MM.1S (cell line): ENCODE measurements around the gene ARFGAP1.

Source experiments
- DNase-seq: peaks from one replicate; pipeline ENCODE4 v3.0.0-alpha.2; 2015
- H2AFZ ChIP-seq: fragments of 300-600 bp; sonication (generic); 2 replicates; pipeline ENCODE4 v1.6.0; 2016; ENCODE audit warnings: antibody characterized with exemption, low read length
- H3F3A ChIP-seq: fragments of 300-600 bp; sonication (generic); 2 replicates; pipeline ENCODE4 v1.6.1; 2016; ENCODE audit warnings: mild to moderate bottlenecking, antibody characterized with exemption, low read length, moderate library complexity, mixed read lengths; ENCODE audit not compliant: insufficient read depth
- H3K27ac ChIP-seq: fragments of 300-600 bp; sonication (generic); 2 replicates; pipeline ENCODE4 v1.5.1; 2016; ENCODE audit warnings: mild to moderate bottlenecking, low read length
- H3K27me3 ChIP-seq: fragments of 300-600 bp; sonication (generic); replicated peaks from 2 replicates; pipeline ENCODE4 v1.6.0; 2016; ENCODE audit warnings: low read length; ENCODE audit not compliant: insufficient read depth
- H3K36me3 ChIP-seq: fragments of 300-600 bp; sonication (generic); replicated peaks from 2 replicates; pipeline ENCODE4 v1.6.1; 2016; ENCODE audit warnings: mild to moderate bottlenecking, low read length, mixed read lengths; ENCODE audit not compliant: insufficient read depth
- H3K4me1 ChIP-seq: fragments of 300-600 bp; sonication (generic); 2 replicates; pipeline ENCODE4 v1.6.1; 2016; ENCODE audit warnings: low read length, mixed read lengths
- H3K4me2 ChIP-seq: fragments of 300-600 bp; sonication (generic); 2 replicates; pipeline ENCODE4 v1.6.0; 2016; ENCODE audit warnings: low read depth, low read length
- H3K4me3 ChIP-seq: fragments of 300-600 bp; sonication (generic); 2 replicates; pipeline ENCODE4 v1.5.1; 2016; ENCODE audit warnings: low read length, mixed read lengths
- H3K79me2 ChIP-seq: fragments of 300-600 bp; sonication (generic); 2 replicates; pipeline ENCODE4 v1.6.1; 2016; ENCODE audit warnings: mixed run types, low read length, mixed read lengths
- H3K9ac ChIP-seq: fragments of 300-600 bp; sonication (generic); 2 replicates; pipeline ENCODE4 v1.6.1; 2016; ENCODE audit warnings: low read length, mixed read lengths
- H3K9me2 ChIP-seq: fragments of 300-600 bp; sonication (generic); replicated peaks from 2 replicates; pipeline ENCODE4 v1.6.1; 2016; ENCODE audit warnings: mild to moderate bottlenecking, low read length, mixed read lengths; ENCODE audit not compliant: insufficient read depth
- H3K9me3 ChIP-seq: fragments of 300-600 bp; sonication (generic); replicated peaks from 2 replicates; pipeline ENCODE4 v1.6.1; 2016; ENCODE audit warnings: mild to moderate bottlenecking, low read length, mixed read lengths; ENCODE audit not compliant: insufficient read depth
- H4K20me1 ChIP-seq: fragments of 300-600 bp; sonication (generic); 2 replicates; pipeline ENCODE4 v1.6.1; 2016; ENCODE audit warnings: mild to moderate bottlenecking, low read length, moderate library complexity, mixed read lengths; ENCODE audit not compliant: insufficient read depth
- EZH2 ChIP-seq: fragments of 300-600 bp; sonication (generic); optimal IDR thresholded peaks from 2 replicates; pipeline ENCODE3; 2017; ENCODE audit warnings: low read depth, mild to moderate bottlenecking, antibody characterized with exemption, low read length, mixed read lengths
- EZH2phosphoT487 ChIP-seq: fragments of 300-600 bp; sonication (generic); IDR thresholded peaks from 2 replicates; pipeline ENCODE4 v1.6.1; 2018; ENCODE audit warnings: antibody characterized with exemption, low read length
- TF ChIP-seq, protein P1 (sequence below): fragments of 300-600 bp; sonication (generic); IDR thresholded peaks from 2 replicates; pipeline ENCODE4 v1.5.1; 2016; ENCODE audit warnings: antibody characterized with exemption, low read length, mixed read lengths

ARFGAP1 gene

DNA sequence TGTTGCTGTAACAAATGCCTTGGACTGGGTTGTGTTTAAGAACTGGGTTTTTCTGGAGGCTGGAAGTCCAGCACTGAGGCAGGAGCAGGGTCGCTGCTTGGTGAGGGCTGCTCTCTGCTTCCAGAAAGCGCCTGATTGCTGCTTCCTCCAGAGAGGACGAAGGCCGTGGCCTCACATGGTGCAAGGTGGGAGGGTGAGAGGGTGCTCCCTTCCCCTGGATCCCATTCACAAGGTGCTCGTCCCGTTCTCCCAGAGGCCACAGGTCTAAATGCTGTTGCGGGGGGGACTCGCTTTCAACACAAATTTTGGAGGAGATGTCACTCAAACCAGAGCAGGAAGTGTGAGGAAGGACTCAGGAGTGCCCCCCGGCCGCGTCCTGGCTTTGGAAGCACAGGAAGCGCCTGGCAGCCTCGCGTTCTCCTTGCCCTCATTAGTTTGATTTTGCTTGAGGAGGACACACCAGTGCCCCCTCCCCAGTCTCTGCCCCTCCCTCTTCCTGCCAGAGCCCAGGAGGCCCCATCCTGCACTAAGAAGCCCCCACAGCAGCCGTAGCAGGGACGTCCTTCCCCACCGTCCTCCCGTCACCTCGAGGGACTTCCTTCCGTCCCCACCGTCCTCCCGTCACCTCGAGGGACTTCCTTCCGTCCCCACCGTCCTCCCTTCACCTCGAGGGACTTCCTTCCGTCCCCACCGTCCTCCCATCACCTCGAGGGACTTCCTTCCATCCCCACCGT is 10.7 kb upstream of the ARFGAP1 start:
- TF ChIP-seq, protein P1, sequence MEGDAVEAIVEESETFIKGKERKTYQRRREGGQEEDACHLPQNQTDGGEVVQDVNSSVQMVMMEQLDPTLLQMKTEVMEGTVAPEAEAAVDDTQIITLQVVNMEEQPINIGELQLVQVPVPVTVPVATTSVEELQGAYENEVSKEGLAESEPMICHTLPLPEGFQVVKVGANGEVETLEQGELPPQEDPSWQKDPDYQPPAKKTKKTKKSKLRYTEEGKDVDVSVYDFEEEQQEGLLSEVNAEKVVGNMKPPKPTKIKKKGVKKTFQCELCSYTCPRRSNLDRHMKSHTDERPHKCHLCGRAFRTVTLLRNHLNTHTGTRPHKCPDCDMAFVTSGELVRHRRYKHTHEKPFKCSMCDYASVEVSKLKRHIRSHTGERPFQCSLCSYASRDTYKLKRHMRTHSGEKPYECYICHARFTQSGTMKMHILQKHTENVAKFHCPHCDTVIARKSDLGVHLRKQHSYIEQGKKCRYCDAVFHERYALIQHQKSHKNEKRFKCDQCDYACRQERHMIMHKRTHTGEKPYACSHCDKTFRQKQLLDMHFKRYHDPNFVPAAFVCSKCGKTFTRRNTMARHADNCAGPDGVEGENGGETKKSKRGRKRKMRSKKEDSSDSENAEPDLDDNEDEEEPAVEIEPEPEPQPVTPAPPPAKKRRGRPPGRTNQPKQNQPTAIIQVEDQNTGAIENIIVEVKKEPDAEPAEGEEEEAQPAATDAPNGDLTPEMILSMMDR: no peak
- TF ChIP-seq EZH2: no peak
- TF ChIP-seq EZH2phosphoT487: no peak
- H3K36me3 ChIP-seq: no peaks in the 10 kb centered on the region
- no peak overlapping the region for H3K9ac ChIP-seq
- no peaks in the 10 kb centered on the region for H3K9me2 ChIP-seq
- H3K79me2 ChIP-seq: no peaks in the 10 kb centered on the region
- no peak overlapping the region for H3K4me3 ChIP-seq
- no peak overlapping the region for H2AFZ ChIP-seq
- H3K4me1 ChIP-seq: no peaks in the 10 kb centered on the region
- no peaks in the 10 kb centered on the region for H3F3A ChIP-seq
- H3K9me3 ChIP-seq: no peaks in the 10 kb centered on the region
- H3K27me3 ChIP-seq: peaks cover 97% of the 10 kb centered on the region
- H4K20me1 ChIP-seq: no peaks in the 10 kb centered on the region
- no peak overlapping the region for H3K27ac ChIP-seq
- no peak for DNase-seq
- no peak overlapping the region for H3K4me2 ChIP-seq

DNA sequence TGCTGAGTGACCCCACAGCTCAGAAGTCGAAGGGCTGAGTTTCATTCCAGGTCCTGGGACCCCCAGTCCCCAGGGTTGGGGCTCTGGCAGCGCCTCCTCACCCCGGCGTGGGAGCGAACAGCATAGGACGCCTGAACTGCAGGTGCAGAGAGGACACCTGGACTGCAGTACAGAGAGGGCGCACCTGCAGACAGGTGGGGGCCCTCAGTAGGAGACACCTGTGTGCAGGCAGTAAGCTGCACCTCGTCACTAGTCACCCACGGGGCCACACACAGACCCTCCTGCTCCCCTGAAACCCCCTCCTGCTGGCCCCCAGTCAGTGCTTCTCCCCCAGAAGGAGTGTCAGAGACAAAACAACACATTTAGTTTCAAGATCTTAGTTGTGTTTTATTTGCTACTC is 9.8 kb upstream of the ARFGAP1 start:
- no peaks in the 10 kb centered on the region for H3F3A ChIP-seq
- H3K79me2 ChIP-seq: no peaks in the 10 kb centered on the region
- no peak overlapping the region for H3K27ac ChIP-seq
- no peak overlapping the region for H3K4me3 ChIP-seq
- TF ChIP-seq, protein P1: no peak
- no peak for TF ChIP-seq EZH2
- no peak for TF ChIP-seq EZH2phosphoT487
- no peak overlapping the region for H3K9ac ChIP-seq
- no peaks in the 10 kb centered on the region for H3K9me3 ChIP-seq
- H3K27me3 ChIP-seq: peaks cover 97% of the 10 kb centered on the region
- H3K4me2 ChIP-seq: no peak overlapping the region
- no peaks in the 10 kb centered on the region for H4K20me1 ChIP-seq
- no peaks in the 10 kb centered on the region for H3K36me3 ChIP-seq
- H3K4me1 ChIP-seq: no peaks in the 10 kb centered on the region
- no peak overlapping the region for H2AFZ ChIP-seq
- H3K9me2 ChIP-seq: no peaks in the 10 kb centered on the region
- no peak for DNase-seq

DNA sequence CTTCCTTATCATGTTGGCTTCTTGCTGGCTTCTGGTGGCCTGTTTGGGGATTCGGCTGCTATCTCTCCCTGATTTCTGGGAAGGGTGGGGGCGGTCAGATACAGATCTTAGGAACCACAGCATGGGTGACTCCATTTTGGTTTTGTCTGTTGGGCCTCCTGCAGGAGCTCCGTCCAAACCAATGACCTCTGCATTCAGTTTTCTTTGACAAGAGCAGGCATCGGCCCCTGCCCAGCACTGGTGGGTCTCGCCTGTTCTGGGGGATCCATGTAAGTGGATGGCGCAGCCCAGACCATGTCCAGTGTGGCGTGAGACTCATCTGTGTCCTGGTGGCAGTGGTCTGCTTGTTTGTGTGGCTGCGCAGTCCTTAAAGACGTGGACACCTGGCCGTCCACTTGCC is 8.6 kb upstream of the ARFGAP1 start:
- no peaks in the 10 kb centered on the region for H3K4me1 ChIP-seq
- H3K4me3 ChIP-seq: no peak overlapping the region
- H3K9me3 ChIP-seq: no peaks in the 10 kb centered on the region
- H2AFZ ChIP-seq: no peak overlapping the region
- H3K27ac ChIP-seq: no peak overlapping the region
- no peaks in the 10 kb centered on the region for H4K20me1 ChIP-seq
- H3K27me3 ChIP-seq: peaks cover 97% of the 10 kb centered on the region
- H3K4me2 ChIP-seq: no peak overlapping the region
- TF ChIP-seq, protein P1: no peak
- TF ChIP-seq EZH2 (no peak), EZH2phosphoT487 (no peak)
- no peaks in the 10 kb centered on the region for H3K9me2 ChIP-seq
- H3K79me2 ChIP-seq: no peaks in the 10 kb centered on the region
- no peaks in the 10 kb centered on the region for H3F3A ChIP-seq
- no peak for DNase-seq
- H3K9ac ChIP-seq: no peak overlapping the region
- no peaks in the 10 kb centered on the region for H3K36me3 ChIP-seq
